OCI-LY1 (cell line): ENCODE measurements around the gene XYLT1.
A peak's percentile ranks its signal among the peaks of the same experiment; 100 is the strongest.

Source experiments
- H2AFZ ChIP-seq: fragments of 200-600 bp; sonication (generic), shearing (Covaris generic); 2 replicates; pipeline ENCODE4 v1.6.0; 2014; ENCODE audit warnings: antibody characterized with exemption, mild to moderate bottlenecking, low read length
- H3F3A ChIP-seq: fragments of 200-600 bp; sonication (generic), shearing (Covaris generic); 2 replicates; pipeline ENCODE4 v1.6.0; 2014; ENCODE audit warnings: mild to moderate bottlenecking, antibody characterized with exemption, low read length, moderate library complexity; ENCODE audit not compliant: insufficient read depth
- H3K27ac ChIP-seq: fragments of 200-600 bp; sonication (generic); 2 replicates; pipeline ENCODE4 v1.5.1; 2014; ENCODE audit warnings: low read length, mixed run types, mild to moderate bottlenecking, low read depth; ENCODE audit not compliant: poor library complexity, severe bottlenecking
- H3K27me3 ChIP-seq: fragments of 200-600 bp; sonication (generic); 2 replicates; pipeline ENCODE4 v1.6.0; 2014; ENCODE audit warnings: antibody characterized with exemption, mild to moderate bottlenecking, low read length, moderate library complexity; ENCODE audit not compliant: insufficient read depth
- H3K36me3 ChIP-seq: fragments of 200-600 bp; sonication (generic); 2 replicates; pipeline ENCODE4 v1.6.1; 2014; ENCODE audit warnings: mild to moderate bottlenecking, antibody characterized with exemption, low read length, moderate library complexity, mixed read lengths; ENCODE audit not compliant: insufficient read depth
- H3K4me1 ChIP-seq: fragments of 200-600 bp; sonication (generic); 2 replicates; pipeline ENCODE4 v1.5.1; 2014; ENCODE audit warnings: mild to moderate bottlenecking, low read length, moderate library complexity; ENCODE audit not compliant: insufficient read depth, severe bottlenecking
- H3K4me2 ChIP-seq: fragments of 200-600 bp; sonication (generic), shearing (Covaris generic); 2 replicates; pipeline ENCODE4 v1.6.1; 2014; ENCODE audit warnings: low read length
- H3K4me3 ChIP-seq: fragments of 200-600 bp; sonication (generic); 2 replicates; pipeline ENCODE4 v1.5.1; 2014; ENCODE audit warnings: low read length, low read depth, mild to moderate bottlenecking, mixed read lengths; ENCODE audit not compliant: poor library complexity, severe bottlenecking
- H3K79me2 ChIP-seq: fragments of 200-600 bp; shearing (Covaris generic); 2 replicates; pipeline ENCODE4 v1.6.1; 2016; ENCODE audit warnings: mixed run types, low read length, mixed read lengths; ENCODE audit not compliant: insufficient read depth
- H3K9ac ChIP-seq: fragments of 200-600 bp; sonication (generic), shearing (Covaris generic); 2 replicates; pipeline ENCODE4 v1.6.1; 2014; ENCODE audit warnings: mild to moderate bottlenecking, low read length, mixed read lengths
- H3K9me2 ChIP-seq: fragments of 200-600 bp; sonication (generic), shearing (Covaris generic); 2 replicates; pipeline ENCODE4 v1.6.1; 2014; ENCODE audit warnings: low read depth, mild to moderate bottlenecking, low read length, mixed read lengths
- H3K9me3 ChIP-seq: fragments of 200-600 bp; shearing (Covaris generic); 2 replicates; pipeline ENCODE4 v1.6.1; 2014; ENCODE audit warnings: low read length, mixed read lengths
- H4K20me1 ChIP-seq: fragments of 200-600 bp; sonication (generic), shearing (Covaris generic); 2 replicates; pipeline ENCODE4 v1.6.0; 2016; ENCODE audit warnings: mild to moderate bottlenecking, low read length; ENCODE audit not compliant: insufficient read depth
- CTCF ChIP-seq: fragments of 200-600 bp; sonication (generic), shearing (Covaris generic); IDR thresholded peaks from 2 replicates; pipeline ENCODE4 v1.5.1; 2017; ENCODE audit warnings: mild to moderate bottlenecking, antibody characterized with exemption, low read length, moderate library complexity, mixed read lengths
- EZH2 ChIP-seq: fragments of 200-600 bp; sonication (generic), shearing (Covaris generic); IDR thresholded peaks from 2 replicates; pipeline ENCODE4 v1.8.0; 2017; ENCODE audit warnings: borderline replicate concordance, mixed run types, mild to moderate bottlenecking, antibody characterized with exemption, low read length, moderate library complexity, mixed read lengths

The XYLT1 gene

GRCh38 chr16:17213025-17213424 lies 257.7 kb downstream of the XYLT1 start:
- Histone ChIP-seq H3K4me3 (no peak overlapping the region), H3F3A (no peaks in the 10 kb centered on the region), H3K27me3 (no peaks in the 10 kb centered on the region), H3K9me2 (no peaks in the 10 kb centered on the region), H3K27ac (no peak overlapping the region), H3K4me2 (no peak overlapping the region), H3K36me3 (peaks cover 33% of the 10 kb centered on the region; the same call in 1 of the 2 replicates), H3K9ac (no peak overlapping the region), H3K4me1 (no peaks in the 10 kb centered on the region), H3K9me3 (no peaks in the 10 kb centered on the region), H3K79me2 (no peaks in the 10 kb centered on the region), H2AFZ (no peak overlapping the region), H4K20me1 (no peaks in the 10 kb centered on the region)
- TF ChIP-seq CTCF (no peak), EZH2 (no peak)

GRCh38 chr16:17212606-17213005 lies 258.2 kb downstream of the XYLT1 start:
- H3K4me1 ChIP-seq = no peaks in the 10 kb centered on the region
- no peaks in the 10 kb centered on the region for H4K20me1 ChIP-seq
- H3K9ac ChIP-seq = no peak overlapping the region
- no peaks in the 10 kb centered on the region for H3K79me2 ChIP-seq
- TF ChIP-seq CTCF (no peak), EZH2 (no peak)
- H3F3A ChIP-seq = no peaks in the 10 kb centered on the region
- no peaks in the 10 kb centered on the region for H3K9me2 ChIP-seq
- no peak overlapping the region for H3K4me3 ChIP-seq
- no peaks in the 10 kb centered on the region for H3K27me3 ChIP-seq
- no peak overlapping the region for H2AFZ ChIP-seq
- H3K36me3 ChIP-seq = peaks cover 33% of the 10 kb centered on the region; the same call in 1 of the 2 replicates
- no peak overlapping the region for H3K27ac ChIP-seq
- H3K9me3 ChIP-seq = no peaks in the 10 kb centered on the region
- H3K4me2 ChIP-seq = no peak overlapping the region

GRCh38 chr16:17211797-17212196 lies 259.0 kb downstream of the XYLT1 start:
- no peaks in the 10 kb centered on the region for H3K79me2 ChIP-seq
- H3K27me3 ChIP-seq = no peaks in the 10 kb centered on the region
- H3K4me2 ChIP-seq = no peak overlapping the region
- TF ChIP-seq CTCF (peak; percentile 65), EZH2 (no peak)
- no peak overlapping the region for H3K9ac ChIP-seq
- H3K36me3 ChIP-seq = peaks cover 31% of the 10 kb centered on the region; the same call in 1 of the 2 replicates
- H2AFZ ChIP-seq = no peak overlapping the region
- H4K20me1 ChIP-seq = no peaks in the 10 kb centered on the region
- no peaks in the 10 kb centered on the region for H3K9me2 ChIP-seq
- no peaks in the 10 kb centered on the region for H3F3A ChIP-seq
- H3K4me3 ChIP-seq = no peak overlapping the region
- H3K4me1 ChIP-seq = no peaks in the 10 kb centered on the region
- H3K27ac ChIP-seq = no peak overlapping the region
- no peaks in the 10 kb centered on the region for H3K9me3 ChIP-seq
